Fibroblast of skin of left biceps (primary cell): ENCODE data around the gene CEP76.

Experiments used
- DNase-seq, 2 experiments: peaks; one replicate each; pipeline ENCODE4 v3.0.0-alpha.2; 2013; ENCODE audit warnings: low read depth in 2 of 2

The CEP76 gene

GRCh38 chr18:12711446-12711845, 8.9 kb upstream of the CEP76 start:
- no peak for DNase-seq

- no peak for DNase-seq
Observed at GRCh38 chr18:12703664-12704063, 1.1 kb upstream of the CEP76 start.

DNA sequence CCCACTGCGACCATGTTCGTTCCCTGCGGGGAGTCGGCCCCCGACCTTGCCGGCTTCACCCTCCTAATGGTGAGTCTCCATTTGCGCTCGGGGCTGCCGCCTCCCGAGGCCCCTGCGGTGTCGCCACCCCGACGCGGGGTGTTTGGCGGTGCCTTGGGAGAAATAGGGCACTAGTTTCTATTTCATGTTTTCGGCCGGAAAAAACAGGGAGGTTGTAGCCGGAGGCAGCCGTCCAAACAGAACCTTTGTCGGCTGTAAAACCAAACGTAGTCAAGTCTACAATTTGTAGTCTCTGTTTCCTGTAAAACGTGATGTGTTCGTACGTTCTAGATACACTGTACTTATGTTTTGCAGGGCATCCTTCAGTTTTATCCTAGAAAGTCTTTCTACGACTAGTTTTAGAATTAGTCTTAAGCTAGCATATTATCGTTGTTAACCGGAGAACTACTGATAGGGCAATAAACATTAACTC, 609 bp upstream of the CEP76 start:
- no peak for DNase-seq

DNA sequence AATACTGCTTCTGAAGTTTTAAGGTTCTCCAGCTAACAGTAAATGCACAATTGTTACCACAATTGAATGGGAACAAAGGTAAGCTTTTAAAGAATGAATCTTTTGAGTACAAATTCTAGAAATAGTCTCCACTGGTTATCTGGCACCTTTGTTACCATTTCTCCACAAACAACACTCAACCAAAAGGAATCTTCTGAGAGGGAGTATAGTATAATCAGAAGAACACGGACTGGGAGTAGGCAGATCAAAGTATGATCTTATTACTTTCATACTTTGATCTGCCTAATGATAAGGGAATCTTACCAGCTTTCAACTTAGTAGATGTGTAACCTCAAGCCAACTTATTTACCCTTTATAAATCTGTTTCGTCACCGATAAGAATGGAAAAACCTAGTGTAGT, 1.4 kb downstream of the CEP76 start:
- no peak for DNase-seq

DNA sequence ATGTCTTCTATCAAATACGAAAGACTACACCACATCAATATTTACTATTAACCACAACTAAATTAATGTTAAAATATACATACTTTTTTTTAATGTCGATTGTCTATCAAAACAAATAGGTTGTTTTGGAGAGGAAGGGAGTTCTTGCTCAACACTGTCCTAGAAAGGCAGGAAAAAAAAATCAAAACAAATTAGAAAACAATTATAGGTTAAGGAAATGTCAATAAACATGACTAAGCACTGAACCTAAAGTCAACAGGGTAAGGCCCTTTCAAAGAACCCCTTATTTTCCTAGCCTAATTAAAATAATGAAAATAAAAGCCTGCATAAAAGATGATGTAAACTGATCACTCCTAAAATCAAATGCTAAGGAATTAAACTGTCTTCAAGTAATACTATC, 2.8 kb downstream of the CEP76 start:
- DNase-seq: no peak

GRCh38 chr18:12694032-12694431, 8.5 kb downstream of the CEP76 start:
- no peak for DNase-seq

- DNase-seq: no peak
Observed at GRCh38 chr18:12692206-12692605, 10.3 kb downstream of the CEP76 start.

DNA sequence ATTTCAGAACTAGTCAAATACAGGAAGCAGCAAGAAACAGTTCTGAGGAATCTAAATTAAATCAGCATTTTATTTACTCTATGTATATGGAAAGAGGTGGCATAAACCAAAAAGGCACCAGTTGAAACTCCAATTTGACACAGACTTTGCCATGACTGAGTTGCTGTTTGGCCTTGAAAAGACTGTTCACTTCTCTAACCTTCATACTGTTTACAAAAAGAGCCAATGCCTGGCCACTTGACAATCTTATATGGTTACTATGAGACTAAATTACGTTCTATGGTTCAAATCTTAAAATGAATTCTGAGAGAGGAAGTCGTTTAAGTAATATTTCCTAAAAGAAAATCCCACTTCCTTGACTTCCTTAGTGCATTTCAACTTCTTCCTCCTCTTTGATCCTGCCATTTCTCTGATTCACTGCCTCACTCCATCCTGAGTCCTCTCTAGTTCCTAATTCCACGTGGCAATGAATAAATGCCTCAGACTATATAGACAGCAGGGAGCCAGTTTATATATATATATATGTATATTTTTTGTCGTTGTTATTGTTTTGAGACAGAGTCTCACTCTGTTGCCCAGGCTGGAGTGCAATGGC, 13.2 kb downstream of the CEP76 start:
- DNase-seq: no peak

DNA sequence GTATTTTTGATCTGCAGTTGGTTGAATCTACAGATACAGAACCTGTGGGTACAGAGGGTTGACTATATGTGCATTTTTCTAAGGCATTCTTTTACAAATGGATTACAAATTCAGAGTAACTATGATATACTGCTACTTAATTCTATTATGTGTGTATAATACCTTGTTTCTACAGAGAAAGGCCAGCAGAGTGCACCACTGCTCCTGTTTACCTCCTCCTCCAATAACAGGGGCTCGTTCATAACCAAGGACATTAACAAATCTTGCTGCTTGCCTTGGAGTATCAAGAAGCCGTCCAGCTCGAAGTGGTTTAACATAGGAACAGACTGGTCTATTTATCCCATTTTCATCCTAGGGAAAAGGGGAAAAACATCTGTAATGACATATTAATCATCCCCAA, 16.4 kb downstream of the CEP76 start:
- no peak for DNase-seq

GRCh38 chr18:12679183-12679786, 23.2 kb downstream of the CEP76 start:
- no peak for DNase-seq

GRCh38 chr18:12668041-12668440, 34.5 kb downstream of the CEP76 start:
- DNase-seq: no peak

DNA sequence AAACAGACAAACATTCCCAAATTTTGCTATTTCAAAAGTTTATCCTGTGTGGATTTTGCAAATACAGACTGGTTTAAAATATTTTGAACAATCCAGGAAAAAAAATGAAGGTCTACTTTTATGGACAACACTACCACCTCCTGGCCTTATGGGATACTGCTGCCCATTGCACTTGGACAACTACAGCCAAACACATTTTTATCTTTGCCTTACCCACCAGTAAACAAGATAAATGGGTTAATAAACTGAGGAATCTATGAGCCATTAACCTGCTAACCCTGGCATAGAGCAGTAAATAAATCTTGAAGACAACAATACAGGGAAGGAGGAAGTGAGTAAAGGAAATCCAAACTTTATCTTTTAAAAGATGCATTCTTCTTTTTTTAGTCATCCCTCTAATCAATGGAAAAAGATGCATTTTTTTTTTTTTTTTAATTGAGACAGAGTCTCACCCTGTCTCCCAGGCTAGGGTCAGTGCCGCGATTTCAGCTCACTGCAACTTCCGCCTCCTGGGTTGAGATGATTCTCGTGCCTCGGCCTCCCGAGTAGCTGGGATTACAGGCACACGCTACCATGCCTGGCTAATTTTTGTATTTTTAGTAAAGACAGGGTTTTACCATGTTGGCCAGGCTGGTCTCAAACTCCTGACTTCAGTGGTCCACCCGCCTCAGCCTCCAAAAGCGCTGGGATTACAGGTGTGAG, 42.5 kb downstream of the CEP76 start:
- DNase-seq: no peak

GRCh38 chr18:12658426-12659138, 43.9 kb downstream of the CEP76 start:
- DNase-seq: no peak

GRCh38 chr18:12657684-12658425, 44.7 kb downstream of the CEP76 start, which contains the start of gene SPIRE1:
TSS of gene SPIRE1 (minus strand) at chr18:12658107. CDS start at chr18:12657866, 241 bp downstream.
- no peak for DNase-seq

DNA sequence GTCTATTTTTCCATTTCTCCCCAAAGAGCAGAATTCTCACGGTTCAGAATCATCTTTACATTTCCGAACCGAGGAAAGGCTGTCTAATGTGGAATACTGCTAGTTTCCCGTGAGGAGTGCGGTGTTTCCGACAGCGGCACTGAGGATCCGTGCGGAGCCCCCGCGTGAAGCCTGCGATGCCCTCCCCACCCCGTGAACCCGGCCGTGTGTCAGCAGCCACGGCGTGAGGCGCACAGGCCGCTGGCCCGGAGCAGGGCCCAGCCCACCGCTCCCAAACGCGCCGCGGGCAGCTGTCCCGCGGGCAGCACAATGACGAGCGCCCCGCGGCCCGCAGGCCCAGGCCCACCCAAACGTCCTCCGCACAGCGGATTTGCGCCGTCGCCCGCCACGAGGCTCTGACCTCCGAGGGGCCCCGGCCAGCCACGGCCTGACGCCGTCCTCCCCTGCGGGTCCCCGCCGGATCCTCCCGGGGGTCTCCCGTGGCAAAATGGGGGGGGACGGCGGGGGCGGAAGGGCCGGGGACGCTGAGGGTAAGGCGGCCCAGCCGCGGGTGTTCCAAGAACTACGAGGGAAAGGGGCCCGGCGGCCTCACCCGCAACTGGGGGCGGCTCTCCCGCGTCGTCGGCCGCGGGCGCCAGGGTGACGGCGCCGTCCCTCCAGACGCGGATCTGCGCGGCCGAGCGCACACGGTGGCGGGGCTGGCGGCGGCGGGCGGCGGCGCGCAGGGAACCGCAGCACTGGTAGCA, 45.4 kb downstream of the CEP76 start:
- no peak for DNase-seq

GRCh38 chr18:12656605-12656937, 46.0 kb downstream of the CEP76 start:
- no peak for DNase-seq

- no peak for DNase-seq
Observed at GRCh38 chr18:12654971-12655370, 47.6 kb downstream of the CEP76 start.

GRCh38 chr18:12652861-12653401, 49.6 kb downstream of the CEP76 start:
- DNase-seq: no peak

- no peak for DNase-seq
Observed at GRCh38 chr18:12651651-12652050, 50.9 kb downstream of the CEP76 start.

DNA sequence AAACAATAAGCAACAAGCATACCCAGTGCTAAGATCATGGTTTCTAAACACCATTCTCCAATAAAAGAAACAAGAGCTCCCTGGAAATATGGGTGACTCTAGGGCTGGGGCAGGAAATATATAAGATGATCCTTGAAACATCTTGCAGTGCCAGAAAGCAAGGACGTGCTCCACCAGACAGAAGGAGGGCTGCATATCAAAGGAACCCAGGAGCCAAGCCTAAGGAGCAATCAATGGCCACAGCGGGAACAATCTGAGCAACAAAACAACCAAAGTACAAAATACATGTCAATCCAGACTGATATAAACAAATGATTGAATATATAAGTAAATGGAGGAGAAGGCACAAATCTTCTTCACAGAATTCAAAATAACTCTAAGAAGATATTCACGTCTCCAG, 54.8 kb downstream of the CEP76 start:
- DNase-seq: no peak

DNA sequence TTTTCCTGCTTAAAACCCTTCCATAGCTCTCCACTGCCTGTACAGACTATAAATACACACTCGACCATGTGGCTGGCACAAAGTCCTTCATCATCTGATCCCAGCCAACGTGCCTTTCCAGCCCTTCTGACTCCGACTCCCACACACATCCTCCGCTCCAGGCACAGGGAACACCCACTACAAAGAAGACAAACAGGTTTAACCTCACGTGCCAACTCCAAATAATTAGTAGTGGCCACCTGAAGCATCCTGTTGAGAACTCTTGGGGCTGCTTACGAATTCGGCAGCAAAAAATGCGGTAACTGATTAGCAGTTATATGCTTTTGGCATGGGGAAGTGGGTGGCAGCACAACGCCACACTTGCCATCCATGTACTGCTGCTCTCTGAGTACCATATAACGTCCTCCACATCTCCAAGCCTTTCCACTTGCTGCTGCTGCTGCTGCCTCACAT, 56.7 kb downstream of the CEP76 start:
- no peak for DNase-seq
